Activated B cell treated with CpG ODN at 0.5 μM for 24 hours (primary cell): ENCODE results near the gene ORAI3. TPM values are rescaled to one million over a fixed set of nuclear protein-coding genes. Genes with fewer than 3 reads are reported as not detected.

Experiments used
- ATAC-seq: fragments of 200-7000 bp; cut with Tn5 transposase; one replicate; pipeline ENCODE4 v1.10.0; 2021; ENCODE audit warnings: low read depth, mild to moderate bottlenecking, moderate library complexity
- CTCF ChIA-PET: fragments of 350-600 bp; sonication (Branson Sonifier 250); formaldehyde crosslinking; loops from one replicate; lab custom pipeline; 2021; ENCODE audit warnings: antibody characterized with exemption; lab: Charles Lee
- POLR2A ChIA-PET: fragments of 350-600 bp; sonication (Branson Sonifier 250); formaldehyde crosslinking; loops from one replicate; lab custom pipeline; 2021; ENCODE audit warnings: antibody characterized with exemption; lab: Charles Lee
- DNase-seq: peaks from one replicate; pipeline ENCODE4 v3.0.0; 2022
- H3K27ac Mint-ChIP-seq: one replicate; pipeline ENCODE4 v1.8.0; 2020; ENCODE audit warnings: mixed read lengths
- H3K27me3 Mint-ChIP-seq: one replicate; pipeline ENCODE4 v1.8.0; 2021; ENCODE audit warnings: mixed read lengths
- H3K36me3 Mint-ChIP-seq: one replicate; pipeline ENCODE4 v1.8.0; 2021; ENCODE audit warnings: low read depth, mixed read lengths
- H3K4me1 Mint-ChIP-seq: one replicate; pipeline ENCODE4 v1.8.0; 2021; ENCODE audit warnings: mixed read lengths
- H3K4me3 Mint-ChIP-seq: one replicate; pipeline ENCODE4 v1.8.0; 2020; ENCODE audit warnings: mild to moderate bottlenecking, mixed read lengths
- H3K9me3 Mint-ChIP-seq: one replicate; pipeline ENCODE4 v1.8.0; 2020; ENCODE audit warnings: mixed read lengths
- intact Hi-C: fragments of 100-400 bp; cut with micrococcal nuclease; formaldehyde crosslinking; loops from one replicate; pipeline ENCODE4 v1.15.1; 2024
- total RNA-seq: library from RNA; stranded (reverse); gene quantifications from 2 replicates; pipeline ENCODE4 v1.2.3, GENCODE V29; 2022
- TF ChIP-seq, protein P1 (sequence below): fragments of 200-600 bp; IDR thresholded peaks from one replicate; pipeline ENCODE4 v1.8.0; 2022; ENCODE audit warnings: antibody characterized with exemption, mild to moderate bottlenecking

ORAI3 gene
- total RNA-seq, 1 donor from 2014 or later: 30.6 TPM

DNA sequence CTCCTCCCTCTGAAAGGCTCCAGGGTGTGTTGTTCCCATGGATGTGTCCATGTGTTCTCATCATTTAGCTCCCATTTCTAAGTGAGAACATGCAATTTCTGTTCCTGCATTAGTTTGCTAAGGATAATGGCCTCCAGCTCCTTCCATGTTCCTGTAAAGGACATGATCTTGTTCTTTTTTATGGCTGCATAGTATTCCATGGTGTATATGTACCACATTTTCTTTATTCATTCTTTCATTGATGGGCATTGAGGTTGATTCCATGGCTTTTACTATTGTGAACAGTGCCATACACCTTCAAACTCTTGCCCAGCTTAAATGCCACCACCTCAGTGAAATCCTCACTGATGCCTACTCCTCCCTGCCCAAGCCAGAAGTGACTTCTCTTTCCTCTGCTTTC is 4.5 kb upstream of the ORAI3 start:
- peaks cover 12% of the 10 kb centered on the region for H3K36me3 Mint-ChIP-seq
- H3K9me3 Mint-ChIP-seq: no peaks in the 10 kb centered on the region
- DNase-seq: no peak
- TF ChIP-seq, protein P1, sequence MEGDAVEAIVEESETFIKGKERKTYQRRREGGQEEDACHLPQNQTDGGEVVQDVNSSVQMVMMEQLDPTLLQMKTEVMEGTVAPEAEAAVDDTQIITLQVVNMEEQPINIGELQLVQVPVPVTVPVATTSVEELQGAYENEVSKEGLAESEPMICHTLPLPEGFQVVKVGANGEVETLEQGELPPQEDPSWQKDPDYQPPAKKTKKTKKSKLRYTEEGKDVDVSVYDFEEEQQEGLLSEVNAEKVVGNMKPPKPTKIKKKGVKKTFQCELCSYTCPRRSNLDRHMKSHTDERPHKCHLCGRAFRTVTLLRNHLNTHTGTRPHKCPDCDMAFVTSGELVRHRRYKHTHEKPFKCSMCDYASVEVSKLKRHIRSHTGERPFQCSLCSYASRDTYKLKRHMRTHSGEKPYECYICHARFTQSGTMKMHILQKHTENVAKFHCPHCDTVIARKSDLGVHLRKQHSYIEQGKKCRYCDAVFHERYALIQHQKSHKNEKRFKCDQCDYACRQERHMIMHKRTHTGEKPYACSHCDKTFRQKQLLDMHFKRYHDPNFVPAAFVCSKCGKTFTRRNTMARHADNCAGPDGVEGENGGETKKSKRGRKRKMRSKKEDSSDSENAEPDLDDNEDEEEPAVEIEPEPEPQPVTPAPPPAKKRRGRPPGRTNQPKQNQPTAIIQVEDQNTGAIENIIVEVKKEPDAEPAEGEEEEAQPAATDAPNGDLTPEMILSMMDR: no peak
- ChIA-PET CTCF (interaction anchor here (0.6 kb wide), 1 partner anchor 214 kb away, joined by 3 read pairs; no protein-coding TSS in a partner anchor), POLR2A (interaction anchor here (0.9 kb wide), 1 partner anchor 13 kb away, joined by 3 read pairs; the partner anchor contains the start of gene SETD1A)
- H3K4me1 Mint-ChIP-seq: peaks cover 18% of the 10 kb centered on the region
- H3K4me3 Mint-ChIP-seq: no peak overlapping the region
- ATAC-seq: no peak
- H3K27ac Mint-ChIP-seq: no peak overlapping the region
- intact Hi-C loops: no loop called here
- no peaks in the 10 kb centered on the region for H3K27me3 Mint-ChIP-seq

GRCh38 chr16:30946671-30947540 is 2.0 kb upstream of the ORAI3 start:
- H3K36me3 Mint-ChIP-seq: peaks cover 18% of the 10 kb centered on the region
- TF ChIP-seq, protein P1: no peak
- no peak overlapping the region for H3K4me3 Mint-ChIP-seq
- H3K9me3 Mint-ChIP-seq: no peaks in the 10 kb centered on the region
- CTCF ChIA-PET: no interaction called here
- H3K27me3 Mint-ChIP-seq: no peaks in the 10 kb centered on the region
- DNase-seq (no peak), ATAC-seq (no peak)
- intact Hi-C loops: no loop called here
- POLR2A ChIA-PET: interaction anchor here (0.6 kb wide), 1 partner anchor 171 kb away, joined by 5 read pairs; the partner anchor contains the start of gene KAT8
- peaks cover 29% of the 10 kb centered on the region for H3K4me1 Mint-ChIP-seq
- H3K27ac Mint-ChIP-seq: no peak overlapping the region

DNA sequence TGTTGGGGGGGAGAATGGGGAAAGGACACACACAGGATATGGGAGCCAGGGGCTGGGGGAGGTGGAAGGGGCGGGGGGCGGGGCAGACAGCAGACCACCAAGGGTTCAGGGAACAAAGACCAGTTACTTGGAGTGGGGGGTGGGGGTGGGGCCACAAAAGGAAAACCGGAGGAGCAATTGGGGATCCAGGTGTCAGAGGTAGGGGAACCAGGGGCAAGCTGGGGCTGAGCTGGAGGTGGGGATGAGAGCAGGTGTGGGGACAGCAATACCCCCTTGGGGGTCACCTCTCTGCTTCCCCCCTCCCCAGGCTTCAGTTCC is 1.4 kb upstream of the ORAI3 start:
- H3K36me3 Mint-ChIP-seq: peaks cover 16% of the 10 kb centered on the region
- no peak overlapping the region for H3K4me3 Mint-ChIP-seq
- ChIA-PET POLR2A (interaction anchor here (0.6 kb wide), 1 partner anchor 170 kb away, joined by 5 read pairs; the partner anchor contains the start of gene KAT8), CTCF (no interaction called here)
- H3K9me3 Mint-ChIP-seq: no peaks in the 10 kb centered on the region
- TF ChIP-seq, protein P1: no peak
- no peaks in the 10 kb centered on the region for H3K27me3 Mint-ChIP-seq
- DNase-seq: no peak
- ATAC-seq: no peak
- no peak overlapping the region for H3K27ac Mint-ChIP-seq
- peaks cover 24% of the 10 kb centered on the region for H3K4me1 Mint-ChIP-seq
- intact Hi-C loops: no loop called here

DNA sequence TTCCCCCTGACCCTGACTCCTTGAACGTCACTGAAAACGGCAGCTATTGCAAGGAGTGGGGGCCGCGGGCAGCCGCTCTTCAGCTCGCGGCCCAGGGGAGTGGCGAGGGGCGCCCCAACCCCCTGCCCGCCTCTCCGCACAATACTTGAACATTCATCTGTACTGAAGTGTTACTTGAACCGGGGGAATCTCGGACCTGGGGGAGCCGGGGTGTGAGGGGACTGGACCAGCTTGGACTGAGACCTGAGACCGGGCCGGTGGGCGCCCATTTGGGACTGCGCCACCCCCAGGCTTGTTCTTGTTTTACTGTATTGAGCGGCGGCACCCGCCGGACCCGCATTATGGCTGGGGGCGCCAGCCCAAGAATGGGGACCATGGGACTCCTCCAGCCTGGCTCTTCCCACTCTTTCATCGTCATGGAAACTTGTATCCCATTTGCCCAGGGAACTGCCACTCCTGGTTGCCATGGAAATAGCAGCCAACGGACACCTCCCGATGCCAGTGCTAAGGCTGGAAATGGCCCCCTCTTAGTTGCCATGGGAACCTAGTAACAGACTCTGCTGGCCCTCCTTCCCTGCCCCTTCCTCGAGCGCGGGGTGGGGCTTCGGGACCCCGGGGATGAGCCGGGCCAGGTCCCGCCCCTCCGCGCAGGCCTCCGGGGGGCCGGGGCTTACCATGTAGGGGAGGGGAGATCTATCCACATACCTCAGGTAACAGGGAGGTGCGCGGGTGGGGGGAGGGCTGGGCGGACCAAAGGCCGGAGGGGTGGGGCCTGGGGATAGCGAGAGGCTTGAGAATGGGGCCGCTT is 805 bp upstream of the ORAI3 start:
- Mint-ChIP-seq H3K36me3 (peaks cover 16% of the 10 kb centered on the region), H3K27me3 (no peaks in the 10 kb centered on the region), H3K9me3 (no peaks in the 10 kb centered on the region), H3K27ac (peak overlapping the region; percentile 86), H3K4me1 (peaks cover 20% of the 10 kb centered on the region), H3K4me3 (peak overlapping the region; percentile 92)
- TF ChIP-seq, protein P1: no peak
- DNase-seq (peak; percentile 37), ATAC-seq (peak; percentile 26)
- intact Hi-C loops: loop anchor here (2.0 kb wide), 1 partner anchor 195 kb away; no protein-coding TSS in a partner anchor
- ChIA-PET CTCF (no interaction called here), POLR2A (interaction anchor here (0.6 to 1.3 kb wide), 3 partner anchors 134 to 246 kb away, joined by 3 to 5 read pairs (median 3); partner anchors contain the start of gene KAT8)
